Epithelial cell of esophagus (primary cell): Measurements from ENCODE around the gene LEAP2.

Experiments used
- DNase-seq: peaks from one replicate; pipeline ENCODE4 v3.0.0; 2010; ENCODE audit warnings: low read depth
- H3K4me3 ChIP-seq: 2 replicates; pipeline ENCODE4 v1.5.1; 2011; ENCODE audit warnings: mild to moderate bottlenecking, low read length, control low read depth
- TF ChIP-seq, protein P1 (sequence below): IDR thresholded peaks from 2 replicates; pipeline ENCODE4 v1.5.1; 2011; ENCODE audit warnings: low read depth, mild to moderate bottlenecking, low read length, control low read depth, inconsistent platforms; ENCODE audit not compliant: insufficient read depth; ENCODE audit errors: missing control alignments

LEAP2 gene

GRCh38 chr5:132870801-132871200 lies 2.7 kb upstream of the LEAP2 start:
- no peak for DNase-seq
- TF ChIP-seq, protein P1, sequence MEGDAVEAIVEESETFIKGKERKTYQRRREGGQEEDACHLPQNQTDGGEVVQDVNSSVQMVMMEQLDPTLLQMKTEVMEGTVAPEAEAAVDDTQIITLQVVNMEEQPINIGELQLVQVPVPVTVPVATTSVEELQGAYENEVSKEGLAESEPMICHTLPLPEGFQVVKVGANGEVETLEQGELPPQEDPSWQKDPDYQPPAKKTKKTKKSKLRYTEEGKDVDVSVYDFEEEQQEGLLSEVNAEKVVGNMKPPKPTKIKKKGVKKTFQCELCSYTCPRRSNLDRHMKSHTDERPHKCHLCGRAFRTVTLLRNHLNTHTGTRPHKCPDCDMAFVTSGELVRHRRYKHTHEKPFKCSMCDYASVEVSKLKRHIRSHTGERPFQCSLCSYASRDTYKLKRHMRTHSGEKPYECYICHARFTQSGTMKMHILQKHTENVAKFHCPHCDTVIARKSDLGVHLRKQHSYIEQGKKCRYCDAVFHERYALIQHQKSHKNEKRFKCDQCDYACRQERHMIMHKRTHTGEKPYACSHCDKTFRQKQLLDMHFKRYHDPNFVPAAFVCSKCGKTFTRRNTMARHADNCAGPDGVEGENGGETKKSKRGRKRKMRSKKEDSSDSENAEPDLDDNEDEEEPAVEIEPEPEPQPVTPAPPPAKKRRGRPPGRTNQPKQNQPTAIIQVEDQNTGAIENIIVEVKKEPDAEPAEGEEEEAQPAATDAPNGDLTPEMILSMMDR: no peak
- H3K4me3 ChIP-seq: no peak overlapping the region

DNA sequence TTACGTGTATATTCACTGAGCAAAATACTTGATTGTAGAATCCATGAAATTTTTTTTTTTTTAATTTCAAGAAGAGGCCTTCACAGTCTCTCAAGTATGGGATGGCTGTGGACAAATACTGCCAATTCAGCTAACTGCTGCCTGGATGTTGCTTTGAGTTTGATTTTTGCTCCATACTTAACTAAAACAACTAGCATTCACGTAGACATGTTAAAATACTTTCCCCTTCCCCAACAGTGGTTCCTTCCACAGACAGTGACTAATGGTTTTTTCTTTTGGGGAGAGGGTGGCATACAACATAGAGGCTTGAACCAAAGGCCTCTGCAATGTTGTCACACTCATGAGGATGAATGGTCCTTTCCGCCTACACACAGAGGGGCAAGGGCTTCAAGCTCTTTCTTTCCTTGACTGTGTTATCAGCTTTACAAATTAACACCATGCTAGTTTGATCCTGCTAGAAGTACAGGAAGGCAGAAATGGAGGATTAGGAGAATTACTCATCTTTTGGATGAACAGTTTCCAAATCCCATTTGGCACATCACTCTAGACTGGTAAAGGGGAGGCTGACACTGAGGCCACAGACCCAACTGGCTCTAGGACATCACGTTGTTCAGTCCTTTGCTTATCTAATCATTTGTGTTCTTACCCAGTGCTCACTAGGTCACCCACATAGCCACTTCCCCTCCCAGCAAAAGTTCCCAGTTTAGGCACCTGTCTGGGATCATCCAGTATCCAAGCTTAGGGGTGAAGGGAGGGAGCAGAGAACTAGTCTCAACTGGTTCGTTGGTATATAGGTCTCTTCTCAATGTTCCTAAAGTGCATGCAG lies 1.8 kb upstream of the LEAP2 start:
- TF ChIP-seq, protein P1: no peak
- no peak overlapping the region for H3K4me3 ChIP-seq
- no peak for DNase-seq

DNA sequence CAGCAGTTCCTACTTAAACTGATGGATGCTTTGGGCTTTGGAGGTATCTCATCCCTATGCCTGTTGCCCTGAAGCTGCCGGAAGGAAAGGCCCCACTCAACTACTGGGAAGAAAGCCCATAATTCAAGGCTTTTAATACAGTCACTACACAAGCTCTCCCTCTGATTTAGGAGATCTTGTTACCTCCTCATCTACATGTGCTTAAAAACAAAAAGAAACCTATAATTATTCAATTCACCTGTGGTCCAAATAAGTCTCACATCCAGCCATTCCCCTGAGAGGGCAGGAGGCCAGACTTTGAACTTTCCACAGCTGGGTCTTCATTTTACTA lies 715 bp upstream of the LEAP2 start:
- no peak for DNase-seq
- no peak overlapping the region for H3K4me3 ChIP-seq
- TF ChIP-seq, protein P1: no peak

DNA sequence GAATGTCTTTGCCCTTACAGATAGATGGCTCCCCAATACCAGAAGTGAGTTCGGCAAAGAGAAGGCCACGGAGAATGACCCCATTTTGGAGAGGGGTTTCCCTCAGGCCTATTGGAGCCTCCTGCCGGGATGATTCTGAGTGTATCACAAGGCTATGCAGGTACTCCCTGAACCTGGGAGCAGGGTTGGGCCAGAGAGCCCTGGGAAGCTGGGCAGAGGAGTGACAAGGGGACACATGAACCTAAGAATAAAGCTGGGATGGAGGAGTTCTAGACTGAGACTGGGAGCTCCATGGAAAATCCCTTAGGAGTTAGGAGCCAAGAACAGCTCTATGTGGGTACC lies 433 bp downstream of the LEAP2 start:
- no peak overlapping the region for H3K4me3 ChIP-seq
- no peak for DNase-seq
- TF ChIP-seq, protein P1: no peak

- DNase-seq: peak; percentile 46
- TF ChIP-seq, protein P1: no peak
- H3K4me3 ChIP-seq: no peak overlapping the region
Measured at GRCh38 chr5:132876020-132876759, 2.7 kb downstream of the LEAP2 start.

- H3K4me3 ChIP-seq: no peak overlapping the region
- no peak for DNase-seq
- TF ChIP-seq, protein P1: no peak
Measured at GRCh38 chr5:132877466-132877865, 4.0 kb downstream of the LEAP2 start.
